Osteocyte (in vitro differentiated cells): ENCODE data around the gene AAK1. TPM values are rescaled to one million over a fixed set of nuclear protein-coding genes. Genes with fewer than 3 reads are reported as not detected.

ENCODE experiments used
- DNase-seq: peaks from one replicate; pipeline ENCODE4 v3.0.0; 2021; ENCODE audit warnings: mixed read lengths; ENCODE audit not compliant: unreplicated experiment; ENCODE audit errors: extremely low spot score
- H3K27ac Mint-ChIP-seq: one replicate; pipeline ENCODE4 v1.8.0; 2021; ENCODE audit warnings: mild to moderate bottlenecking, mixed read lengths; ENCODE audit not compliant: unreplicated experiment
- H3K27me3 Mint-ChIP-seq: one replicate; pipeline ENCODE4 v1.8.0; 2021; ENCODE audit warnings: mixed read lengths; ENCODE audit not compliant: unreplicated experiment
- H3K36me3 Mint-ChIP-seq: one replicate; pipeline ENCODE4 v1.8.0; 2021; ENCODE audit warnings: mixed read lengths; ENCODE audit not compliant: unreplicated experiment
- H3K4me1 Mint-ChIP-seq: one replicate; pipeline ENCODE4 v1.8.0; 2021; ENCODE audit warnings: mixed read lengths; ENCODE audit not compliant: unreplicated experiment
- H3K4me3 Mint-ChIP-seq: one replicate; pipeline ENCODE4 v1.8.0; 2021; ENCODE audit warnings: mild to moderate bottlenecking, moderate library complexity, mixed read lengths; ENCODE audit not compliant: unreplicated experiment
- H3K9me3 Mint-ChIP-seq: one replicate; pipeline ENCODE4 v1.8.0; 2021; ENCODE audit warnings: mixed read lengths; ENCODE audit not compliant: unreplicated experiment
- CTCF ChIP-seq: fragments of 200-600 bp; sonication (generic); IDR thresholded peaks from 2 replicates; pipeline ENCODE4 v1.5.0; 2021; ENCODE audit warnings: antibody characterized with exemption, mild to moderate bottlenecking, moderate library complexity
- total RNA-seq: library from RNA; stranded (reverse); gene quantifications from 2 replicates; pipeline ENCODE4 v1.2.1, GENCODE V29; 2021

AAK1 gene
- total RNA-seq, 1 donor from 2014 or later: 66.0 TPM

GRCh38 chr2:69600425-69600824 lies 43.1 kb downstream of the AAK1 start:
- Mint-ChIP-seq H3K36me3 (peaks cover 5% of the 10 kb centered on the region), H3K9me3 (no peaks in the 10 kb centered on the region), H3K27me3 (no peaks in the 10 kb centered on the region), H3K4me3 (no peak overlapping the region), H3K27ac (no peak overlapping the region), H3K4me1 (peaks cover 16% of the 10 kb centered on the region)
- no peak for TF ChIP-seq CTCF
- no peak for DNase-seq

GRCh38 chr2:69597843-69598610 lies 45.5 kb downstream of the AAK1 start:
- no peak for TF ChIP-seq CTCF
- H3K27me3 Mint-ChIP-seq: no peaks in the 10 kb centered on the region

GRCh38 chr2:69597105-69597504 lies 46.4 kb downstream of the AAK1 start:
- no peak for TF ChIP-seq CTCF
- Mint-ChIP-seq H3K36me3 (peaks cover 5% of the 10 kb centered on the region), H3K4me3 (no peak overlapping the region), H3K4me1 (peaks cover 9% of the 10 kb centered on the region), H3K27me3 (no peaks in the 10 kb centered on the region), H3K9me3 (no peaks in the 10 kb centered on the region), H3K27ac (no peak overlapping the region)
- no peak for DNase-seq

More at GRCh38 chr2:69597843-69598610, 45.5 kb downstream of the AAK1 start:
- no peaks in the 10 kb centered on the region for H3K9me3 Mint-ChIP-seq
- peaks cover 5% of the 10 kb centered on the region for H3K36me3 Mint-ChIP-seq
- no peak for DNase-seq
- H3K27ac Mint-ChIP-seq: no peak overlapping the region
- H3K4me3 Mint-ChIP-seq: no peak overlapping the region
- peaks cover 9% of the 10 kb centered on the region for H3K4me1 Mint-ChIP-seq

- no peaks in the 10 kb centered on the region for H3K9me3 Mint-ChIP-seq
- H3K27me3 Mint-ChIP-seq: no peaks in the 10 kb centered on the region
- no peak for TF ChIP-seq CTCF
- peaks cover 3% of the 10 kb centered on the region for H3K4me1 Mint-ChIP-seq
- no peaks in the 10 kb centered on the region for H3K36me3 Mint-ChIP-seq
- H3K4me3 Mint-ChIP-seq: no peak overlapping the region
- no peak for DNase-seq
- no peak overlapping the region for H3K27ac Mint-ChIP-seq
These were observed 49.2 kb downstream of the AAK1 start for GRCh38 chr2:69594341-69594740.

GRCh38 chr2:69592511-69592910 lies 51.0 kb downstream of the AAK1 start:
- H3K36me3 Mint-ChIP-seq: no peaks in the 10 kb centered on the region
- H3K27me3 Mint-ChIP-seq: no peaks in the 10 kb centered on the region
- no peak for TF ChIP-seq CTCF

More at GRCh38 chr2:69592511-69592910, 51.0 kb downstream of the AAK1 start:
- Mint-ChIP-seq H3K4me3 (no peak overlapping the region), H3K9me3 (no peaks in the 10 kb centered on the region), H3K27ac (no peak overlapping the region), H3K4me1 (peaks cover 3% of the 10 kb centered on the region)
- DNase-seq: no peak
